K562 (cell line): ENCODE results near the gene TMEM116. TPM values are rescaled to one million over a fixed set of nuclear protein-coding genes. Genes with fewer than 3 reads are reported as not detected.

Experiments
- AFF1 ChIP-seq, 2 experiments: fragments of 450-650 bp; IDR thresholded peaks; 2 replicates each; pipeline ENCODE4 v1.6.1; 2018; ENCODE audit warnings: mild to moderate bottlenecking in 2 of 2, low read depth in 1 of 2; ENCODE audit not compliant: partially characterized antibody in 2 of 2
- BACH1 ChIP-seq: fragments of 200-800 bp; sonication (Bioruptor generic); IDR thresholded peaks from 2 replicates; pipeline ENCODE4 v1.6.1; 2016; ENCODE audit warnings: missing genetic modification characterization, missing compliant biosample characterization
- CGGBP1 ChIP-seq: fragments of 250-450 bp; sonication (Bioruptor Pico); IDR thresholded peaks from 2 replicates; pipeline ENCODE4 v1.9.0; 2021; ENCODE audit warnings: mild to moderate bottlenecking
- CUX1 ChIP-seq: fragments of 200-800 bp; sonication (Bioruptor generic); IDR thresholded peaks from 2 replicates; pipeline ENCODE4 v1.6.1; 2016; ENCODE audit warnings: missing genetic modification characterization, missing compliant biosample characterization
- HNRNPH1 ChIP-seq: fragments of 200-400 bp; formaldehyde crosslinking; optimal IDR thresholded peaks from 2 replicates; pipeline ENCODE3; 2017; ENCODE audit warnings: low read depth, mild to moderate bottlenecking, low read length, moderate library complexity
- PHF21A ChIP-seq: fragments of 450-650 bp; IDR thresholded peaks from 2 replicates; pipeline ENCODE4 v1.6.1; 2017; ENCODE audit warnings: low read depth, borderline replicate concordance
- RB1 ChIP-seq: fragments of 450-650 bp; IDR thresholded peaks from 2 replicates; pipeline ENCODE4 v1.6.1; 2017; ENCODE audit warnings: low read depth, mild to moderate bottlenecking
- TBL1XR1 ChIP-seq, 2 experiments: IDR thresholded peaks; 2 replicates each; pipeline ENCODE4 v1.6.1; 2012; ENCODE audit warnings: improper control_type of control experiment in 2 of 2, low read length in 2 of 2, mild to moderate bottlenecking in 1 of 2
- ZC3H11A ChIP-seq: IDR thresholded peaks from 2 replicates; pipeline ENCODE4 v1.6.1; 2012; ENCODE audit warnings: low read depth, low read length, improper control_type of control experiment
- ZEB2 ChIP-seq: fragments of 450-650 bp; IDR thresholded peaks from 2 replicates; pipeline ENCODE4 v1.6.1; 2016
- ZFP36 ChIP-seq: fragments of 150-350 bp; IDR thresholded peaks from 2 replicates; pipeline ENCODE4 v1.6.1; 2018; ENCODE audit warnings: low read length, low read depth; ENCODE audit not compliant: partially characterized antibody
- ZNF668 ChIP-seq: fragments of 250-450 bp; sonication (Bioruptor Pico); IDR thresholded peaks from 2 replicates; pipeline ENCODE4 v1.8.0; 2022; ENCODE audit warnings: mild to moderate bottlenecking, inconsistent platforms
- polyA plus RNA-seq, 8 experiments: library from polyadenylated mRNA; depleted of rRNA in 4 of 8; stranded (reverse) in 5 of 8; unstranded in 3 of 8; fragments of >200 nt; fragmentation: Nextera tagmentation in 2 of 8; fragmentation: Illumina TruSeq in 1 of 8; extraction: Ambion mirVana in 2 of 8; extraction: Trizol in 1 of 8; gene quantifications; 2 replicates each; pipeline versions ENCODE4 v1.2.1 to v1.2.3, GENCODE V29; 2011 to 2014; ENCODE audit warnings: inconsistent platforms in 1 of 8, missing spikeins in 1 of 8
- total RNA-seq, 7 experiments: library from RNA; depleted of rRNA in 6 of 7; stranded (reverse); fragments of >200 nt in 6 of 7; fragmentation: Illumina TruSeq in 2 of 7; extraction: Trizol in 2 of 7; gene quantifications; 2 replicates each; pipeline versions ENCODE4 v1.2.1 to v1.2.3, GENCODE V29; 2011 to 2021; ENCODE audit warnings: low replicate concordance in 1 of 7
- TF ChIP-seq, protein P1 (sequence below), 2 experiments: IDR thresholded peaks; 2 replicates each; pipeline ENCODE4 v1.6.1; 2012; ENCODE audit warnings: improper control_type of control experiment in 2 of 2, low read depth in 2 of 2, low read length in 2 of 2, borderline replicate concordance in 1 of 2

Gene TMEM116
- total and polyA plus RNA-seq, 9 of the 15 experiments (the other 6 are each of a cell fraction or from before 2014, with no cell fraction given): 5.2 to 78.6 (median 13.9) TPM

- TF ChIP-seq CUX1 (CRISPR knock-in tag): no peak
- TF ChIP-seq ZFP36: peak; percentile 47
- TF ChIP-seq PHF21A: no peak
- TF ChIP-seq, protein P1, sequence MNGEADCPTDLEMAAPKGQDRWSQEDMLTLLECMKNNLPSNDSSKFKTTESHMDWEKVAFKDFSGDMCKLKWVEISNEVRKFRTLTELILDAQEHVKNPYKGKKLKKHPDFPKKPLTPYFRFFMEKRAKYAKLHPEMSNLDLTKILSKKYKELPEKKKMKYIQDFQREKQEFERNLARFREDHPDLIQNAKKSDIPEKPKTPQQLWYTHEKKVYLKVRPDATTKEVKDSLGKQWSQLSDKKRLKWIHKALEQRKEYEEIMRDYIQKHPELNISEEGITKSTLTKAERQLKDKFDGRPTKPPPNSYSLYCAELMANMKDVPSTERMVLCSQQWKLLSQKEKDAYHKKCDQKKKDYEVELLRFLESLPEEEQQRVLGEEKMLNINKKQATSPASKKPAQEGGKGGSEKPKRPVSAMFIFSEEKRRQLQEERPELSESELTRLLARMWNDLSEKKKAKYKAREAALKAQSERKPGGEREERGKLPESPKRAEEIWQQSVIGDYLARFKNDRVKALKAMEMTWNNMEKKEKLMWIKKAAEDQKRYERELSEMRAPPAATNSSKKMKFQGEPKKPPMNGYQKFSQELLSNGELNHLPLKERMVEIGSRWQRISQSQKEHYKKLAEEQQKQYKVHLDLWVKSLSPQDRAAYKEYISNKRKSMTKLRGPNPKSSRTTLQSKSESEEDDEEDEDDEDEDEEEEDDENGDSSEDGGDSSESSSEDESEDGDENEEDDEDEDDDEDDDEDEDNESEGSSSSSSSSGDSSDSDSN (IDR thresholded peaks at IDR 0.05; ENCODE audit: borderline replicate concordance in 1 of 2, low read depth in 2 of 2, low read length in 2 of 2): no peak
- no peak for TF ChIP-seq TBL1XR1 (IDR thresholded peaks at IDR 0.05; ENCODE audit: low read length in 2 of 2)
- TF ChIP-seq BACH1 (tag): no peak
- no peak for TF ChIP-seq ZNF668 (CRISPR knock-in tag)
- TF ChIP-seq ZEB2: no peak
- TF ChIP-seq RB1: no peak
- no peak for TF ChIP-seq HNRNPH1
- TF ChIP-seq ZC3H11A: no peak
- TF ChIP-seq CGGBP1 (CRISPR knock-in tag): no peak
- no peak for TF ChIP-seq AFF1 (IDR thresholded peaks at IDR 0.05; ENCODE audit: low read depth in 1 of 2, partially characterized antibody in 2 of 2)
Observed at GRCh38 chr12:112010415-112011344, 2.3 kb downstream of the TMEM116 start (continued).
